HG02981 (cell line): ENCODE measurements around the gene SLC26A8.
"Not testable (repeated sequence)": the region's sequence is repeated elsewhere in the genome, so short reads cannot be mapped to it uniquely, and the experiment has no call there.

Experiments
- ATAC-seq: cut with Tn5 transposase; IDR thresholded peaks from one replicate; pipeline ENCODE4 v1.9.1; 2021; ENCODE audit warnings: mild to moderate bottlenecking, moderate library complexity; ENCODE audit not compliant: unreplicated experiment

Gene SLC26A8

DNA sequence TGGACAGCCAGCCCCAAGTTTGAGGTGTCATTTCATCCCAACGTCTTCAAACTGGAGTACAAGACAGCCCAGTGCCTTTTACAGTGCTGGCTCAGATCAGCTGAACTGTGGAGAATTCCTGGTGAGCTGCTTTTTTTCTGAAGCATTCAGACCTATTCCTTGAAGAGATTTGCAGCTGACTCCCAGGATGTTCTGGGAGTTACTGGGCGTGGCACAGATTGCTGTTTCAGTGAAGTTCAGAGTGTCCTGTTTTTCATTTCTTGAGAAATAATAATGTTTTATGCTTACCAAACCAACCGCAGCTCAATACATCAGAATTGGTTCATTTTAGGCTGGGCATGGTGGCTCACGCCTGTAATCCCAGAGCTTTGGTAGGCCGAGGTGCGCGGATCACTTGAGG lies 70.1 kb downstream of the SLC26A8 start:
- ATAC-seq = no peak

DNA sequence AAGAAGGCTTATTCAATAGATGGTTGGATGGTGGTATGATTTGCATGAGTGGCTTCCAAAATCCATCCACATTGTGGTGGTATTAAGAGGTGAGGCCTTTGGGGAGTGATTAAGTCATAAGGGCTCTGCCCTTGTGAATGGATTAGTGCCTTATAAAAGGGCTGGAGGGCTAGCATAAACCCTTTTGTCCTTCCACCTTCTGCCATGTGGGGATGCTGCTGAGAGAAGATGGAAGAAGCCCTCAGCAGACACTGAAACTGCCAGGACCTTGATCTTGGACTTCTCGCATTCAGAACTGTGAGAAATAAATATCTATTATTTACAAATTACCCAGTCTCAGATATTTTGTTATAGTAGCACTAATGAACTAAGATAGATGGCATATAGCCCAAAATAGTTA lies 75.7 kb downstream of the SLC26A8 start:
- ATAC-seq = no peak

DNA sequence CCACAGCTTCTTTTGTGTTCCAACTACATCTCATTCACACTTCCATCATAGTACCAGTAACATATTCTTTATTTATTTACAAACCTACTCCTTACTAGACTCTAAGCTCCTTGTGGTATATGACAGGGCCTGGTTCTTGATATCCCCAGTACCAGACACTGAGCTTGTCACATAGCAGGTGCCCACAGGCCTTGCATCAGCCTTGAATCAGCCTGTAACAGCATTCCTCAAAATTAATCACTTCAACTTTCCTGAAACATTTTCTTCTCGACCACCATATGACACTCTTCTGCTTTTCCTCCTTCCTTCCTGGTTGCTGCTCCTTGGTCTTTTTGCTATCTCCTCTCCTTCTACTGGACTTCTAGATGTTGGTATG lies 78.8 kb downstream of the SLC26A8 start:
- no peak for ATAC-seq

DNA sequence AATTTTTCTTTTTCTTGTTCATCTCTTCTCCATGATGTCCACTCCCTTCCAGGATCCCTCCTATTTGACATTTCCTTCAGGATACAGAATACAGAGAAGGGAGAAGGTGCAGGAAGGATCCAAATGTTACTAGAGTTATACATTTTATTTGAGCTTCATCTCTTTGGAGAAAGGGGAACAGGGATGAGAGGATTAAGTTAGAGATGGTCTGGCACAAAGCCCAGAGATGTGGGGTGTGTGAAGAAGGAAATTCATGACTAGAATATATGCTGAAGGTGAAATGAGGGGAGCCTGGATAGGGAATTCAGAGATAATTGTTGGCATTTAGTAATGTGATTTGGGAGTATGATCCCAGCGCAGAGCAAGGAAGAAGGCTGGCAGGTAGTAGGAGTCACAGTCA lies 81.1 kb downstream of the SLC26A8 start:
- ATAC-seq = no peak

DNA sequence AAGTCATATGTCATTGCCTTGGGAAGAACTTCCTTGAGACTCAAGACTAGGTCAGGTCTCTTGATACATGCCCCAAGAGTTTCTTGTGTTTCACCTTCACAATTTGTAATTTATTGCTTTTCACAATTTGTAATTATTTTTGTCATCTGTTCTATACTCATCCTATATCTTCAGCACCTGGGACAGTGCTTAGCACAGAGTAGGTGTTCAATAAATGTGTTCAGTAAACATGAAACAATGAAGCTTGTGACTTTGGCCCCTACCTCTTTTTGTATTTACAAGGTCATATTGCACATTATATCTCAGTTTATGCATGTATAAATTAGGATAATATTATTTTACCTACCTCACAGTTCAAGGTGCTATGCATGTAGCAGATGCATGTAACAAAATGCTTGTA lies 82.1 kb downstream of the SLC26A8 start:
- ATAC-seq = no peak

DNA sequence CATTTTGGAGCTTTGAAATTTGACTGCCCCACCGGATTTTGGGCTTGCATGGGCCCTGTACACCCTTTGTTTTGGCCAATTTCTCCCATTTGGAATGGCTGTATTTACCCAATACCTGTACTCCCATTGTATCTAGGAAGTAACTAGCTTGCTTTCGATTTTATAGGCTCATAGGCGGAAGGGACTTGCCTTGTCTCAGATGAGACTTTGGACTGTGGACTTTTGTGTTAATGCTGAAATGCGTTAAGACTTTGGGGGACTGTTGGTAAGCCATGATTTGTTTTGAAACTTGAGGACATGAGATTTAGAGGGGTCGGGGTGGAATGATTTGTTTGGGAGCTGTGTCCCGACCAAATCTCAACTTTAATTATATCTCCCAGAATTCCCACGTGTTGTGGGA lies 83.3 kb downstream of the SLC26A8 start:
- ATAC-seq = not testable (repeated sequence)

DNA sequence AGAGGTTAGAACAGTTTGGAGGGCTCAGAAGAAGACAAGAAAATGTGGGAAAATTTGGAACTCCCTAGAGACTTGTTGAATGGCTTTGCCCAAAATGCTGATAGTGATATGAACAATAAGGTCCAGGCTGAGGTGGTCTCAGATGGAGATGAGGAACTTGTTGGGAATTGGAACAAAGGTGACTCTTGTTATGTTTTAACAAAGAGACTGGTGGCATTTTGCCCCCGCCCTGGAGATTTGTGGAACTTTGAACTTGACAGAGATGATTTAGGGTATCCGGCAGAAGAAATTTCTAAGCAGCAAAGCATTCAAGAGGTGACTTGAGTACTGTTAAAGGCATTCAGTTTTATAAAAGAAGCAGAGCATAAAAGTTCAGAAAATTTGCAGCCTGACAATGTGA lies 84.4 kb downstream of the SLC26A8 start:
- ATAC-seq = not testable (repeated sequence)

DNA sequence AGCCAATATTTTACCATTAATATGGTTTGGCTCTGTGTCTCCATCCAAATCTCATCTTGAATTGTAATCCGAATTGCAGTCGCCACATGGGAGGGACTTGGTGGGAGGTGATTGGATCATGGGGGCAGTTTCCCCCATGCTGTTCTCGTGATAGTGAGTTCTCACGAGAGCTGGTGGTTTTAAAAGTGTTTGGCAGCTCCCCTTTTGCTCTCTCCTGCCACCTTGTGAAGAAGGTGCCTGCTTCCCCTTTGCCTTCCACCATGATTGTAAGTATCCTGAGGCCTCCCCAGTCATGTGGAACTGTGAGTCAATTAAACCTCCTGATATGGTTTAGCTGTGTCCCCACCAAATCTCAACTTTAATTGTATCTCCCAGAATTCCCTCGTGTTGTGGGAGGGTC lies 85.2 kb downstream of the SLC26A8 start:
- not testable (repeated sequence) for ATAC-seq

DNA sequence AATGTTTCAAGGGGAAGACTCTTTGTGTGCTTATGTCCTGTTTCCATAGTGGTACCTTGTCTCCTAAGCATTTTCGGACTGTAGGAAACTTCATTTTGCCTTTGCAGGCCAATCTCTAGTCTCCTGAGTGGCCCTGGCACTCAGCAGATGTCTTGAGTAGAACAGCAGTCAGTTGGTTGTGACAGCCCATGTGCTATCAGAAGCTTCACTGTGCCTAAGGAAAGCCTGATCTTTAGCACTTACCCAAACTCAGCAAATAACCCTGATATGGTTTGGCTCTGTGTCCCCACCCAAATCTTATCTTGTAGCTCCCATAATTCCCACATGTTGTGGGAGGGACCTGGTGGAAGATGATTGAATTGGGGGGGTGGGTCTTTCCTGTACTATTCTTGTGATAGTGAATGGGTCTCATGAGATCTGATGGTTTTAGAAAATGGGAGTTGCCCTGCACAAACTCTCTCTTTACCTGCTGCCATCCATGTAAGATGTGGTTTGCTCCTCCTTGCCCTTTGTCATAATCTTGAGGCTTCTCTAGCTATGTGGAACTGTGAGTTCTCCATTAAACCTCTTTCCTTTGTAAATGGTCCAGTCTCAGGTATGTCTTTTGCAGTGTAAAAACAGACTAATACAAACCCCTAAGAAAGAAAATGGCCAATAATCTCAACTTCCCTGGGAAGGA lies 87.6 kb downstream of the SLC26A8 start:
- ATAC-seq = no peak

DNA sequence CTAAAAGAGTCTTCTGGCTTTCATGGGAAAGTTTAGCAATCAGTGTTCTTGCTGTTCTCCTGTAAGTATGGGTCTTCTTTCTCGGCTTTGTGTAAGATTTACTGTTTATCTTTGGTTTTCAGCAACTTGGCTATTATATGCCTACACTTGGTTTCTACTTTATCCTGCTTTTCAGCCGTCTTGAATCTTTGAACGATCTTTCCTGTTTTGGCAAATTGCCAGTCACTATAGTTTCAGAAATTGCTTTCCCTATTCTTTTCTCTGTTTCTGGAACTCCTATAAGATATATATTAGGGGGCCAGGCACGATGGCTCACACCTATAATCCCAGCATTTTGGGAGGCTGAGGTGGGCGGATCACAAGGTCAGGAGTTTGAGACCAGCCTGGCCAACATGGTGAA lies 89.0 kb downstream of the SLC26A8 start:
- no peak for ATAC-seq

DNA sequence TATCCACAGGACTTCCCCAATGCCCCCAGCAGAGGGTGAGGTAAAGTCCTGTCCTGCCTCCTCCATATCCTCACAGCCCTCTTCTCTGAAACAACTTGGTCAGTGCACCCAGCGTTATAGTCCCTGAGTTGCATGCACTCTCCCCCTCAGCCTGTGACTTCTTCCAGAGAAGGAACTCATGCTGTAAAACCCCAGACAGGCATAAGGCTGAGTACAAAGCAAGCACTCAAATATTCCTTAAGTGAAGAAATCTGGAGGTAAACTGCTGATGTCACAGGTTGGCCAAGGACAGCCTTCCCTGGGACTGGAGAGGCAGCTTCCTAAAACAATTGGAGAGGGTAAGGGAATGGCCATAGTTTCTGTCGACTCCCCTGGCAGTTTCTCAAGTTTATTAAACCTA lies 90.6 kb downstream of the SLC26A8 start:
- ATAC-seq = no peak

DNA sequence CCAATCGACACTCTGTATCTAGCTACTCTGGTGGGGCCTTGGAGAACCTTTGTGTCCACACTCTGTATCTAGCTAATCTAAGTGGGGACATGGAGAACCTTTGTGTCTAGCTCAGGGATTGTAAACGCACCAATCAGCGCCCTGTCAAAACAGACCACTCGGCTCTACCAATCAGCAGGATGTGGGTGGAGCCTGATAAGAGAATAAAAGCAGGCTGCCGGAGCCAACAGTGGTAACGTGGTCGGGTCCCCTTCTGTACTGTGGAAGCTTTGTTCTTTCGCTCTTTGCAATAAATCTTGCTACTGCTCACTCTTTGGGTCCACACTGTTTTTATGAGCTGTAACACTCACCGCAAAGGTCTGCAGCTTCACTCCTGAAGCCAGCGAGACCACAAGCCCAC lies 92.6 kb downstream of the SLC26A8 start:
- not testable (repeated sequence) for ATAC-seq

DNA sequence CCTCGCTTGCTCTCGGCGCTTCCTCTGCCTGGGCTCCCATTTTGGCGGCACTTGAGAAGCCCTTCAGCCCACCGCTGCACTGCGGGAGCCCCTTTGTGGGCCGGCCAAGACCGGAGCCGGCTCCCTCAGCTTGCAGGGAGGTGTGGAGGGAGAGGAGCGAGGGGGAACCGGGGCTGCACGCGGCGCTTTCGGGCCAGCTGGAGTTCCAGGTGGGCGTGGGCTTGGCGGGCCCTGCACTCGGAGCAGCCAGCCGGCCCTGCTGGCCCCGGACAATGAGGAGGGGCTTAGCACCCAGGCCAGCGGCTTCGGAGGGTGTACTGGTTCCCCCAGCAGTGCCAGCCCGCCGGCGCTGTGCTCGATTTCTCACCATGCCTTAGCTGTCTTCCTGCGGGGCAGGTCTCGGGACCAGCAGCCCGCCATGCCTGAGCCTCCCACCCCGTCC lies 93.3 kb downstream of the SLC26A8 start:
- ATAC-seq = no peak

DNA sequence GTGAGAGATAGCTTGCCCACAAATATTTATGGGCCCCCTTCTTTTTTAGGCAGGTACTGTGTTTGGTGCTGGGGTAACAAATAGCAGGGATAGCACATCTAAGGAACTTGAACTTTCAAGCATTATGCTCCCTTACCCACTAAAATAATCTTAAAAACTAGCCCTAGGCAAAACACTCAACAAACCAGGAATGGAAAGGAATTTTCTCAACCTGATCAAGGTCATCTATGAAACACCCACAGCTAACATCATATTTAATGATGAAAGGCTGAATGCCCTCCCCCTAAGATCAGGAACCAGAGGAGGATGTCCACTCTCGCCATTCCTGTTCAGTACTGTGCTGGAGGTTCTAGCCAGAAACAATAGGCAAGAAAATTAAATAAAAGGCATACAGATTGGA lies 94.8 kb downstream of the SLC26A8 start:
- no peak for ATAC-seq

DNA sequence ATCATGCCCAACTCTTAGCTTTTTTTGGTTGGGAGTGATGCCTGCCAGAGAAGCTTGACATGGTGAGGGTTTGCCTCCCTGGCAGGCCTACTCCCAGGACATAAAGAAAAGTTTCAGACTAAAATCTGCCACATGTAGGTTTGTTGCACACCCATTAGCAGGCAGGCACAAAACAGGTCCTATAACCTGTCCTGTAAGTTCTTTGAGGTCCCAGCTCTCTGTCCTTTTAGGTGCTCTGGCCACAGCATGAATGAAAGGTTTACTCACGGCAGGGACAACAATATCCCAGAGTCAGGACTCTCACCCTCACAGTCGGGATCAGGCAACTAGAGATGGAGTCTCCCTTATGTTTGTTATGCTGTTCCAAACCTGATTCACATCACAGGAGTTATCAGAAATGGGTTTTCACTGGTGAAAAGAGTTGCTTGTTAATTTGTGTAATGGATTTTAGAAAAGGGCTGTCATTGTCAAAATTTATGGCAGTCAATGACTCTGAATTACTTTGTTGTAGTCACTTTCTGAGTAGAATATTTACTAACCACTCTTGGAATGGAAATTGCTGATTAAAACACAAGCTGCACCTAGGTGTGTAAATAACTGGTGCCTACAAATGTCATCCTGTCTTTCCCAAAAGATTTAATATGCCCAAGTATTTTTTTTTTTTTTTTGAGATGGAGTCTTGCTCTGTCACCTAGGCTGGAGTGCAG lies 97.8 kb downstream of the SLC26A8 start:
- ATAC-seq = no peak

DNA sequence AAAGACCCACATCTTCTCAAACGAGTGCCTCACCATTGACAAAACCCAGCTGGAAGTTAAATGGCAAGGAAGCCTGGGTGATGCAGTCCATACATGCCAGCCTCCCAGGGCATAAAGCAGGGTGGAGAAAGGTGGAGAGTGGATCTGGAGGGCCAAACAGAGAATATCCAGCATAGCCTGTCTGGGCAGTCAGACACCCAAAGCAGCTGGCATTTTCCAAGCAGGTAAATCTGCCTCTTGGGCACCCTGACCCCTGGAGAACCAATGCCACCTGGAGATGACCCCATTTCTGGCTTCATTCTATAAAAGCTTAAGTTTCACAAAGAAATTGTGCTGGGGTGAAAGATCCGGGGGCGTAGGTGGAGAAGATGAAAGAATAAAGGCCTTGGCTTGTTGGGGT lies 98.5 kb downstream of the SLC26A8 start:
- ATAC-seq = no peak

DNA sequence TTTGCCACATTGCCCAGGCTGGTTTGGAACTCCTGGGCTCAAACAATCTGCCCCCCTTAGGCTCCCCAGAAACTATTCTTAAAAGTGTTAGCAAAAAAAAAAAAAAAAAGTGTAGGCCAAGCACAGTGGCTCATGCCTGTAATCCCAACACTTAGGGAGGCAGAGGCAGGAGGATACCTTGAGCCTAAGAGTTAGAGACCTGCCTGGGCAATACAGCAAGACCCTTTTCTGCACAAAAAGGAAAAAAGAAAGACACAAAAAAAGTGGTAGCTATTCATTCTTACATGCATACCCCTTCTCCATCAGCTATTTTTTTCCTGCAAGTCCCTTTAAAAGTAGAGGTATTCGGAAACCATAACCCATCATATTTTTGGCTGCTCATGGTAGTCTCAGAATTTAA lies 100.3 kb downstream of the SLC26A8 start:
- ATAC-seq = no peak

DNA sequence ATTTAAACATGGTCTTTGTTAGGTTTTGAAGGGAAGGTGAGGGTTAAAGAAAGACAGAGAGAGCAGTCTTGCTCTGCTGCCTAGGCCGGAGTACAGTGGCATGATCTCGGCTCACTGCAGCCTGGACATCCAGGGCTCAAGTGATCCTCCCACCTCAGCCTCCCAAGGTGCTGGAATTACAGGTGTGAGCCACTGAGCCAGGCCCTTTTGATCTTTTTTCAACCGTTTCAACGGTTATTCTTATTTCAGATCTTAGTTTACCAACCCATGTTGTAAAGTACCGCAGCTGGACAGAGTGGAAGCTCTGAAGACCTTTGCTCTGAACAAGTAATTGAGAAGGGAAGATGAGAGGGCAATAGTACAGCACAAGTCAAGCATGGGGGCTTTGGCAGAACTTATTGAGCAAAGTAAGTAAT lies 102.3 kb downstream of the SLC26A8 start:
- ATAC-seq = no peak

DNA sequence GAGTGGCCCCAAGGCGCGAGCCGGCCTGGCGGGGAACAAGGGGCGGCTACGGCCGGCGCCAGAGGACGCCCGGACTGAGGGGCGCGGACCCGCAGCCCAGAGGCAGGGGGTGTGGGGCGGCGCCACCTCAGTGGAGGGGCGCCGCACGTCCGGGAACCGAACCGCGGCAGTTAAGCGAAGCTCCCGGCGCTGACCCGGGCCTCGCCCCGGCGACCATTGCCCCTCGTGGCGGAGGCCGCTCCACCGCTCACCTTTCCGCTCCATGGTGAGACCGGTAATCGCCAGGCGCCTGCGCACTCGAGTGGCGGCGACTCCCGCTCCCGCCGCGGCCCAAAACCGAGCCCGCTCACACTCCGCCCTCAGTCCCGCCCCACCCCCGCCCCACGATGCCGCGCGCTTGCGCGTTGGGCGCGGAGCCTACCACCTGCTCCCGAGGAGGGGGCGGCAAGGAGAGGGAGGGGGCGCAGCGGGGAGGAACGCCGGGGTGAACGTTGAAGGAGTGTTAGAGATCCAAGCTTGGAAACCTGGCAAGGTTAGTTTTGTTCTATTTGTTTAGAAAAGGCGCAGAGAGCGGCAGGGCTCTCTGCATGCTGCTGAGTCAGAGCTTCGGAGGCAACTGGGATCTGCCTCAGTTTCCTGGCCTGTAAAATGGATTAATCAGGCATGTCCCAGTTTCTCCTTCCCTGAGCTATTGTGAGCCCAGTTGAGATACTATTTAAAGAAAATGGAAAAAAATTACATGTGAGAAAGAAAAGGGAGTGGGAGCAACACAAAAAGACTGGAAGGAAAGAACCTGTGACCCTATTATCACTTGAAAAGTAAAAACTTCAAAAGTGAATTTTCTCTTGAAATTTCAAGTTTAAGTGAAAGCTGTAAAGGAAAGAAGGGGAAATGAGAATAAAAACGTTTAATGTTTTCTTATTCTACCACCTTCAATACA lies 103.4 kb downstream of the SLC26A8 start, which contains the start of gene SRPK1:
SRPK1 (minus strand) TSS at position 306 of the 940 bp plus-strand sequence; CDS start at position 264, 42 bp downstream.
- ATAC-seq = peak; percentile 72

DNA sequence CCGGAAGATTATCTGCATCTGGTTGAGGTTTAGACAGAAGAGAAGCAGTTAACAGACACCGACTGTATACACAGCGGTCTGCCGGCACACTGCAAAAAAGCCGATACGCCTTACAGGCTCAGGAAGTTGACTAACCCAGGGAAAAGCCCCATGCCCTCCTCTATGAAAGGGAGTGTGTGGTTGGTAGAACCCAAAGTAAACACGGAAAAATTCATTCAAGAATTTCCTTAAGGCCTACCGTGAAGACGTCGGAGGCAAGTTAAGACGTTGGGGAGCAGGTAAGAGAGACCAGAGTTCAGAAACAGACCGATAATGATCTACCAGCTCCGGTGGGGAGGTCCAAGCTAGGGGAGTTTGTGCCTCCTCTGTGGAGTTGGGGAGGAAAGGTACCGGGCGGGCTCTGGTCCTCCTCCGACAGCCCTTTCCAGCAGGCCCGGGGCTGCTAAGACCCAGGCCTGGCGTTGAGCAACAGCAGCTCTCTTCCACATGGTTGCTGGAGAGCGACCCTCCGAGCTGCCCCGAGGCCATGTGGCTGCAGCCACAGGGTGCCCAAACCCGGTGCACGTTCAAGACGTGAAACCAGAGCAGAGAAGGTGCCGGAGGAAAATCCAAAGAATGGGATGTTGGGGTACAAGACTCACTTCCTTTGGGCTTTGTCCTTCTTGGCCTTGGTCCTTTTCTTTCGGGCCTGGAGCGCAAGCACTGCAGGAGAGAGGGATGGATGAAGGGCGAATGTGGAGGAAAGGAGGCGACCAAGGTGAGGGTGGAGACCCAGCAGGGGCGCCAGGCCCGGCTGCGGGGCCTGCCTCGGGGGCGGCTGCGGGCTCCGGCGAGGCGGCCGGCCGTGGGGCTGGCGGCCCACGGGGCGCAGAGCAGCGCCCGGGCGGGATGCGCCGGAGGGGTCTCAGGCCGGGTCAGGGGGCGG lies 104.4 kb downstream of the SLC26A8 start:
- ATAC-seq = peak; percentile 29
